A673 (cell line): ENCODE measurements around the gene PACS1.

Experiments
- EZH2 ChIP-seq: fragments of 200-600 bp; sonication (generic); IDR thresholded peaks from 2 replicates; pipeline ENCODE4 v1.6.1; 2017; ENCODE audit warnings: borderline replicate concordance, low read depth, mild to moderate bottlenecking, mixed read lengths, antibody characterized with exemption, low read length; ENCODE audit not compliant: poor library complexity, severe bottlenecking
- TF ChIP-seq, protein P1 (sequence below): fragments of 300-800, 200-600 bp; sonication (generic); conservative IDR thresholded peaks from 2 replicates; pipeline ENCODE4 v1.5.1; 2017; ENCODE audit warnings: low read depth, mild to moderate bottlenecking, antibody characterized with exemption, low read length, moderate library complexity, mixed read lengths

DNA sequence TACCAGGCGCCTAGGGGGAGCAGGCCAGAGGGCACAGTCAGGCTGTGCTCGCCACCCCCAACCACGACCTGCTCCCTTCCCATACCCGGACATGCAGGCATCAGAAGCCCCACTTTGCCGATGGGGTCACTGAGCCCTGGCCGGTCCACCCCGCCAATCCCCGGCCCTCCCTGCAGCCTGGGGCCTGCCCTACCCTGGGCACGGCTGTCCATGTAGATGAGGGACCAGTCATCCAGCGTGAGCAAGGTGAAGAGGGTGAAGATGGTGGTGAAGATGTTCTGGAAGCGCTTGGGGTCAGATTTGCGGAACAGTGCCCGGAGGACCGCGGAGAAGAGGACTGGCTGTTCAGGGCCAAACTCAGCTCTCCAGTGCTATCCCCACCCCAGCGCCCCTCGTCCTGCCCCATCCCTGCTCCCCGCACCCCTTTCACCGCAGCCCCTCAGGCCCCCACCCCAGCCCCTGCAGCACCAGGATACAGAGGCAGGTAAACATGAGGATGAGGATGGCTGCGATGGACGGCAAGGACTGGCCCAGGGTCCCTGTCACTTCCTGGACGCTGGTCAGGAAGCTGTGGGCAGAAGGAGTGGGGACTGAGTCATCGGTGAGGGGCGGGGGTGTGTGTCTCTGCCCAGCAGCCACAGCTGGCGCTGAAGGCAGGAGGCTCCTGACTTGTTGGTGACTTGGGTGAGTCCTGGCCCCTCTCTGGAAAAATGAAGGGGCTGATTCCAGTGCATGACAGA is 49.3 kb upstream of the PACS1 start:
- TF ChIP-seq, protein P1, sequence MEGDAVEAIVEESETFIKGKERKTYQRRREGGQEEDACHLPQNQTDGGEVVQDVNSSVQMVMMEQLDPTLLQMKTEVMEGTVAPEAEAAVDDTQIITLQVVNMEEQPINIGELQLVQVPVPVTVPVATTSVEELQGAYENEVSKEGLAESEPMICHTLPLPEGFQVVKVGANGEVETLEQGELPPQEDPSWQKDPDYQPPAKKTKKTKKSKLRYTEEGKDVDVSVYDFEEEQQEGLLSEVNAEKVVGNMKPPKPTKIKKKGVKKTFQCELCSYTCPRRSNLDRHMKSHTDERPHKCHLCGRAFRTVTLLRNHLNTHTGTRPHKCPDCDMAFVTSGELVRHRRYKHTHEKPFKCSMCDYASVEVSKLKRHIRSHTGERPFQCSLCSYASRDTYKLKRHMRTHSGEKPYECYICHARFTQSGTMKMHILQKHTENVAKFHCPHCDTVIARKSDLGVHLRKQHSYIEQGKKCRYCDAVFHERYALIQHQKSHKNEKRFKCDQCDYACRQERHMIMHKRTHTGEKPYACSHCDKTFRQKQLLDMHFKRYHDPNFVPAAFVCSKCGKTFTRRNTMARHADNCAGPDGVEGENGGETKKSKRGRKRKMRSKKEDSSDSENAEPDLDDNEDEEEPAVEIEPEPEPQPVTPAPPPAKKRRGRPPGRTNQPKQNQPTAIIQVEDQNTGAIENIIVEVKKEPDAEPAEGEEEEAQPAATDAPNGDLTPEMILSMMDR = no peak
- TF ChIP-seq EZH2 = no peak
